HG02973 (cell line): ENCODE measurements around the gene SPOCK1.

ENCODE experiments used
- ATAC-seq: cut with Tn5 transposase; IDR thresholded peaks from one replicate; pipeline ENCODE4 v1.9.1; 2021; ENCODE audit warnings: moderate library complexity; ENCODE audit not compliant: unreplicated experiment

SPOCK1 gene

DNA sequence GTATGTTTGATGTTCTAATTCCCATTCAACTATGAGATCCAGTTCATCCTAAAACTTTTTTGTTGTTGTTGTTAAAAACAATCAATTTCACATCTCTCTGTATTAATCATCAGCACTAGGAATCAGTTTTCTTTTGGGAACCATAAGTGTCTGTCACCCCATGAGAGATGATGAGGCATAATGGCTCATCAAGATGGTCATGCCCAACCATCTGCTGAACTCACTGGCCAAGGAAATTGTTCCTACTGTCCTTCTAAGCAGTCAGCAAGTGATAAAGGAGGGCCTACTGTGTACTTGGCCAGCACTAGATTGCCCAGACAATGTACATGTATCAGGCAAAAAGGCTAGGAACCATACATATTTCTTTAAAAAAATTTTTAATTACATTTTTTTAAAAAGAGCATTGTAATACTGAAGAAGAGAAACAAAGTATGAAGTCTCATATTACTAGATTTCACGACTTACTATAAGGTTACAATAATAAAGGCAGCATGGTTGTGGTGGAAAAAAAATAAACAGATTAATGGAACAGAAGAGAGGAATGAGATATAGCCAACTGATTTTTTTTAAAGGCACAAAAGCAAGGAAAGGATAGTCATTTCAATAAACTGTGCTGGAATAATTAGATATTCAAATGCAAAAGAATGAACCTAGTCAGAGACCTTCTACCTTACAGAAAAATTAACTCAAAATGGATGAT, 458.3 kb downstream of the SPOCK1 start:
- ATAC-seq: no peak

- ATAC-seq: no peak
Observed at GRCh38 chr5:137040024-137040423, 459.1 kb downstream of the SPOCK1 start.

GRCh38 chr5:137037848-137038247, 461.3 kb downstream of the SPOCK1 start:
- ATAC-seq: no peak

DNA sequence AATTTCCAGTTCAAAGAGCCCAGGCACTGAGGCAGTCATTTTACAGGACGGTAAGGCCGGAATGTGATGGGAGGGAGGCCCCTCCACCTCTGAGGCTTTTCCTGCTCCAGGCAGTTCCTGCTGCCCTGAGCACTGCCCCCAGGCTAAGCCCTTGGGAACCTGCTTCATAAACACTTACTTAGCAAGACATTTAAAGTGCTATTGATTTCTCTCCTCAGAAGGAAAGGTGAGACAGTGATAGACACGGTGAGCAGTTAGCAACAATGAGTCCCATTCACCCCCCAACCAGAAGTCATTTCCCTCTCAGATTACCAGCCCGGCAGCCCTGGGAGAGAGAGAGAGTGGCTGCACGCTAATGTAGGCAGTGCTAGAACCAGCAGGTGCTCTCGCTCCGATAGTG, 462.5 kb downstream of the SPOCK1 start:
- no peak for ATAC-seq

DNA sequence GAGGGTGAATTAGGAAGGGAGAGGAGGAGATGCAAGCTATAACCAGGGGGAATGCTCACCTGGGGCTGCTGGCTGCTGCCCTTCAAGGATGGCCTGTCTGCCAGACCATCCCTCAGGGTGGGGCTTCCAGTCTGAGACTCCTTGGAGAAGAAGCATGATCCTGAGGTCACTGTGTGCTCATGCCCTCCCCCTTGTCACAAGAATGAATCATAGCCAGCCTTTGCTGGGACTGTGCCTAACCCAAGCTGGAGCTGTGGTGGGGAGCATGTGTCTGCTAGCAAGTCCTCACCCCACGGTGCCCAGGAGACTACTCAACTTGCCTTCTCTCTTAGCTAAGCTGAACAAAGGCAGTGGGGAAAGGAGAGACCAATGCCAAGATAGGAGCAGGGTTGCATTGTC, 463.6 kb downstream of the SPOCK1 start:
- ATAC-seq: no peak

DNA sequence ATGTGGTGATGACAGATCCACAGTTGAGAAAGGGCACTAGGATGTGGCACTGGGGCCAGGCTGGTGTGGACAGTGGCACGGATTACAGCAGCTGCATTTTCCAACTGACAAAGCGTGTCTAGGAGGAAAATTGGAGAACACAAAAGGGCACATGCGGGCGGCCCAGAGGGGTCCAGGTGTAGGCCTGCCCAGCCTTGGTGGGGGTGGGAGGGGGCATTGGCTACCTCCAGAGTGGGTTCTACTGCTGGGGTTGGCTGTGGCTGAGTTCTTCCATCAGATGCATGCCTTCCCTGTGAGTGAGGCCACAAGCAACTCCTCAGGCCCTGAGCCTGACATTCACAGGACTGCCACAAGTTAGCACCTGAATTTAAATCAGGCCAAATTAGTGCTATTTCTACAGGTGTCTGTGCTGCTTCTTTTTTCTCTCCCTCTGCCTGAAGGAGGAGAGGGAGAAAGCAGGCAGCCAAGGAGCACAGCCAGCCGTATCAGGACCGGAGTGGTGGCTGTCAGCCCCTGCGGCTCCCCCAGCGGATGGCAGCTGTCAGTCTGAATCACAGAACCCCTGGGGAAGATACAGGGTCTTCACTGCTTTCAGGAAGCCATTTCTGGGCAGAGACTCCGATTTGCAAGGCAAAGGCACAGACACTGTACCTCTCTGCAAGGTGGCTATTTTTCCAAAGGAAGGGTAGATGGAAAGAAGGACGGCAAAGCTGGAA, 464.2 kb downstream of the SPOCK1 start:
- no peak for ATAC-seq

- ATAC-seq: no peak
Observed at GRCh38 chr5:137034213-137034612, 464.9 kb downstream of the SPOCK1 start.

DNA sequence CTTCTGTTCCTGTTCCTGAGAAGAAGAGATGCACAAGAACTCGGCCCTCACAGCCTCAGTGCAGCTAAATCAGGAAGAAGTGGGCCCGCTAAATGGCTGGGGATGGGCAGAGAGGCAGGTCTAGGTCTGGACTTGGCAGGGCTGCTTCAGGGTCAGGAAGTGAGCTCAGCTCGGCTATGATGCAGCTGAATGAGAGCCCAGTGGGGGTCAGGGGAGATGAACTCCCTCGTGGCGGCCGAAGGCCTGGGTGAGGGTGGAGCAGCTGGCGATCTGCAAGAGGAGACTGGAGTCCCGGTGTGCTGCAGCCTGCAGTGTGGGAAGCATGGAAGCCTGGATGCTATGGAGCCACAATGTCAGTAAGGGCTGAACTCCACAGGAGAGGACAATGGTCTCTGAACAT, 466.2 kb downstream of the SPOCK1 start:
- no peak for ATAC-seq

DNA sequence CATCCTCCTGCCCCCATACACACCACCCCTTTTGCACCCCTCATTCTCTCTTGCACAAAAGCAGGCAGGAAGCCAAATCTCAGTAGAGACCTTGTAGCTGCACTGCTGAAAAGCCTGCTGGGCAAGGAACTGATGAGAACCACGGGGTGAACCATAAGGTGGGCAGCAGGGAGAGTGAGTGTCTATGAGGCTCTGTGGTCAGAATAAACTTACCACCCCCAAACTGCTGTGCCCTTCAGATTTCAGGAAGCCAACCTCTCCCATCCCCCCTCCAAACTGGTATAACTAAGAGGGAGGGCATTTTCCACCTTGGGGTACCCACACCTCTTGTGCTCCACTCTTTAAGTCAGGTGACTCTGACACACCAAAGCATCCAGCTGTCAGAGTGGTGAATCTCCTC, 471.4 kb downstream of the SPOCK1 start:
- ATAC-seq: no peak

- no peak for ATAC-seq
Observed at GRCh38 chr5:137026296-137026695, 472.8 kb downstream of the SPOCK1 start.

DNA sequence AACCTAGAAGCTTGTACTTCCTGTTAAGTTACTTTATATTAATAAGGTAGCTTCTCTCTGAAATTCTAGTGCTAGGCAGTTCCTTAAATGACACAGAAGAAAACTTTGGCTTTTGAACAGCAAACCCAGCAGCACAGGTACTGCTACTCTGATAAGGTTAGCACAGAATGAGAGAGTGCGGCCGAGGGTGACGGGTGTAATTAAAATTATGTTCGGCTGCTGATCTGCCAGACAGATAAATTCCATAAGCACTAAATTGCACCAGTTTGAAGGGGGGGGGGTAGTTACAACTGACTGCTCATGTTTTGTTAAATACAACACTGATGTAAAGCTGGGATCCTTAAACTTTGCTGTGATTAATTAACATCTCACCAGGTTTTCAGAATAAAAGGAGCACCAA, 475.1 kb downstream of the SPOCK1 start:
- no peak for ATAC-seq

DNA sequence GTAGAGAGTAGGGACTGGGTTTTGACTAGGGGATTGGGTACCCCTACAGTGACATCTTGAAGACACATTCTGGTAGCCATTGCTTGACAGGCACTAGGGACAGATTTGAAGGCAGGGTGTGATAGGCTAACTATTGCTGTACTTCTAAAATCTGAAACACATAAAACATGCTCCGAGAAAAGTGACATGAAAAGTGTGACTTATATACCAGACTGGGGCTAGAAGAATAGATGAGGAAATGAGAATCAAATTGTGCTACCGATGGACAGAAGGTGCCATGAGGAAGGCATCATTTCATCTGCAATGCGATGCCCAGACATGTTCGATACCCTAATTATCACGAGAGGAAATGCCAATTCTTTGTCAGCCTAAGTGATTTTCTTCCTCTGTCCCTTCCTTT, 475.8 kb downstream of the SPOCK1 start:
- ATAC-seq: no peak

GRCh38 chr5:137022725-137023124, 476.4 kb downstream of the SPOCK1 start:
- ATAC-seq: no peak

DNA sequence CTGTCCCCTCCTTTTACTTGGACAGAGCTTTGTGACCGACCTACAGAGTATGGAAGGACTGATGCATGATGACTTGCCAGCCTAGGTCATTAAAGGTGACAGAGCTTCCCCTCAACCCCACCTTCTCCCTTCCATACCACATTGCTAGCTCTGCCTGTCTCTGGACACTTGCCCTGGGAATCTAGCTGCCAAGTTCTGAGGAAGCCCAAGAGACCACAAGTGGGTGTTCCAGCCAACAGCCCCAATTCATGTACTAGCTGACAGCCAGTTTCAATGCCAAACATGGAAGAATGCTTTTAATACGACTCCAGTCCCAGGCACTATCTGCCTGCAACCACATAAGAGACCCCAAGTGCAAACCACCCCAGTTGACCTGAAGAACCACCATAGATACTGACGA, 477.1 kb downstream of the SPOCK1 start:
- no peak for ATAC-seq

GRCh38 chr5:137019229-137019628, 479.9 kb downstream of the SPOCK1 start:
- no peak for ATAC-seq

DNA sequence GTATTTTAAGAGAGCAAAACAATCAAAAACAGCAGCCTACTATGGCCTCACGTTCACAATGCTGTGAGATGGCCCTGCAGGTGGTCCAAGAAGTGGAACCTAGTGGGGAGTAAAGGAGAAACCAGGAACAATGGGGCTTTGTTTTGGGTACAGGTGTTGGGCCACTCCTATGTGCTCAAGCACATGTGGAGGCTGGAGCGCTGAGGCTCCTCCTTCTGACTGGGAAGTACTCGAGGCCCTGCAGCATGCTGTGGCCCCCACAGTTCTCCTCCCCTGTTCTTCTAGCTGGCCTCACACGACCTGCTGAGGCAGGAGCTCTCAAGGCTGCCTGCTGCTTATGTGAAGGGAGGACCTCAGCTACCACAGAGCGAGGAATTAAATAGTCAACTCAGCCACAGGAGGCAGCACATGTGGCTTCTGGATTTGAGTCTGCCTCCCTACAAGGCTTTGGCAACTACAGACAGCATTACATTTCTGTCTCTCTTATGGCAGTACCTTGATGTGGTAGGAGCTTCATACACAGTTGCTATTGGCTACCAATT, 482.3 kb downstream of the SPOCK1 start:
- ATAC-seq: no peak

DNA sequence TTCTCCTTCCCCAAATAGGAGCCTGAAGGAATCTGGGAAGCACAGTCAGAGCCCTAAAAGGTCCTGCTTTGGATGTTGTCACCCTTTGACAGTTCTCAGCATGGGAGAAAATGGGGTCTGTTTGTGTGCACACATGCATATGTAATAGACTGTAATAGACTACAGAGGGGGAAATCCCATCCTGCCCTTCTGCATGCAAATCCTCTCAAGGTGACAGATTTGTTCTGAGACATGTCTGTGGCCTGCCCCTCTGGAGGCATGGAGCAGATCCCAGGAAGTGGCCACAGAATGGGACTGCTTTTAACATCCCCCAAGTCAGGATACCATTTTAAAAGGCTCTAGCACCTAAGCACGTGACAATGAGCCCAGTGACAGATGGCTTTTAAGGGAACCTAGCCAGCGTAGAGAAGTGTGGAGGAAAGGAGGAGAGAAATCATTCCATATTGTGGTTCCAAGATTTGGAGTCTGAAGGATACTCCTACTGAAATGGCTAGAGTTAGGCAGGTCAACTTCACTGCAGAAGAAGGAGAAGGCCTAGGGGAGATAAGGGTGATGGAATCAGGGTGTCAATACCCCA, 483.5 kb downstream of the SPOCK1 start:
- ATAC-seq: no peak

DNA sequence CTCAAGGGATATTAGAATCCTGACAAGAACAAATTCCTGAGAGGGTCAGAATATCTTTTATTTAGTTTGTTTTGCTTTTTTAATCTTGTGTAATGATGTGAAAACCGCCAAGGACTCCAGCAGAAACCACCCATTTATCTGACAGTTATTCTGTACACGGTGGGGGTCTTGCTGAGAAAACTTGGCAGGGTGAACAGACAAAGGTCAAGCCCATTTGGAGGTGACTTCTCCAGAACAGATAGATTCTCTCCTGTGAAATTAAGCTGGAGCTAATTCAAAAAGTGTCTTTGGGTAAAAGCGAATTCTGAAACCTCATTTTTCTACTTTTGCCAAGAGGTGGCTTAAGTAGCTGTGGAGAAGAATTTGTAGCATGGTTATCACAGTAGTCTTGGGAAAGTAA, 484.4 kb downstream of the SPOCK1 start:
- no peak for ATAC-seq

DNA sequence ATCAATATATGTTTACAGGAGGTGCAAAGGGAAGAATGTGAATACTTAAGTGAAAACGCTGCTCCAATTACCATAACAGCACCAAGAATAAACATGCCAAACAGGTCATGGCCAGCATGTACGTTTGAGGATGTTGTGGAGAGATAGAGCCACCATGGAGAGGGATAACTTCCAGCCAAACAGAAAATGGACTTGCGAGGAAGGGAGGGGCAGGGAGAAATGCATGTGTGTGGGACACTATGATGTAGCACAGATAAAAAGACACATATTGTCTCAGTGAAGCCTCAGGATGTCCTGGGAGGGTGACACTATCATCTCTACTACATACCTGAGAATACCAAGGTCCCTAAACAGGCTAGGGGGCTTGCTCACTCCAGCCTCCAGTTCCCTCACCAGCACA, 488.9 kb downstream of the SPOCK1 start:
- no peak for ATAC-seq

DNA sequence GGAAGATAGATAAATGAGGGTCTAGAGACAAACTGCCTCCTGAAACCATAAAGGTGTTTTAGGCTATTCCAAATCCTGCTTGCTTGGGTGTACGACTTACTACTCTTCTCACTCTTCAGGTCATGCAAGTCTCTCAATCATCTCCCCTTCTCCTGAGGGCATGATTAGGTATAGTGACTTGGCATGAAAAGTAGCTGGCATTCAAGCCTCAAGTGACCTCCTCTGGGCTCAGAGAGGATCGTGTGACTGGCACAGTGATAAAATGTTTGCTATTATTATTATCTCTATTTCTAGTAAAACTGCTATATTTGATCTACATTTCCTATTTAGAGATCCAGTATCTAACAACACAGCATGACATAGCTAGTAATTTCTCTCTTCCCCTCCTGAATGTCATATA, 494.8 kb downstream of the SPOCK1 start:
- ATAC-seq: no peak

DNA sequence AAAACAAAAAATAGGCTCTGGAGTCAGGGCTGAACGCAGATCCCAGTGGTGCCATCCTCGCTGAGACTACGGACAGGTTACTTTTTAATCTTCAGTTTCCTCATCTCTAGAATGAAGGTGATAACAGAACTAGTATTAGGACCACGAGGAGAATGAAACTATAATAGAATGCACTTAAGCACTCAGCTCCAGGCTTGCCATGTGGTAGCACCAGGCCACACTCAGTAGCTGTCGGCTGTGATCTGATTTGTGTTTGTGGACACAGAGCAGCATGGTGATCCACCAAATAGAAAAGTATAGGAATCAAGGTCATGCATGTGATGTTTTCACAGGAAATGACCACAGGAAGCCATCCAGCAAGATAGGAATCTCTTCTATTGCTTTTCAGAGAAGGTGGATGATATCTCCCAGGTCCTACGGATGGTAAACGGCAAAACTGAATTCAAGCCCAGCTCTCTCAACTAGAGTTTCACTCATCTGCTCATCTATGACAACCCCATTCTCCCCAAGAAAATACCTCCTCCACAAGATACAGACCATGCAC, 498.0 kb downstream of the SPOCK1 start:
- no peak for ATAC-seq

- no peak for ATAC-seq
Observed at GRCh38 chr5:136999787-137000186, 499.3 kb downstream of the SPOCK1 start.
